ENCODE data around the gene PRKRA. TPM values are rescaled to one million over a fixed set of nuclear protein-coding genes. Genes with fewer than 3 reads are reported as not detected.
"Not testable (repeated sequence)": the region's sequence is repeated elsewhere in the genome, so short reads cannot be mapped to it uniquely, and the experiment has no call there.

PRKRA gene
- total RNA-seq, 2 donors from 2014 or later = 41.4 to 47.1 TPM

GRCh38 chr2:178418426-178418825 lies 32.5 kb downstream of the PRKRA start:
- H3K36me3 ChIP-seq = no peaks in the 10 kb centered on the region
- H3K27ac ChIP-seq = no peak overlapping the region
- TF ChIP-seq CTCF (IDR thresholded peaks at IDR 0.05) = no peak
- no peaks in the 10 kb centered on the region for H3K9me3 ChIP-seq
- no peak for DNase-seq (ENCODE audit: low spot score)
- no peak overlapping the region for H3K4me3 ChIP-seq
- no peaks in the 10 kb centered on the region for H3K27me3 ChIP-seq
- peaks cover 0 to 6% of the 10 kb centered on the region in 2 donors for H3K4me1 ChIP-seq

GRCh38 chr2:178417916-178418315 lies 33.1 kb downstream of the PRKRA start:
- H3K9me3 ChIP-seq = no peaks in the 10 kb centered on the region
- no peak overlapping the region for H3K4me3 ChIP-seq
- no peak for TF ChIP-seq CTCF (IDR thresholded peaks at IDR 0.05)
- DNase-seq (ENCODE audit: low spot score) = no peak
- peaks cover 0 to 6% of the 10 kb centered on the region in 2 donors for H3K4me1 ChIP-seq
- H3K27me3 ChIP-seq = no peaks in the 10 kb centered on the region
- no peaks in the 10 kb centered on the region for H3K36me3 ChIP-seq
- H3K27ac ChIP-seq = no peak overlapping the region

GRCh38 chr2:178415979-178416378 lies 35.0 kb downstream of the PRKRA start:
- Histone ChIP-seq H3K36me3 (no peaks in the 10 kb centered on the region), H3K27ac (no peak overlapping the region), H3K27me3 (no peaks in the 10 kb centered on the region), H3K9me3 (no peaks in the 10 kb centered on the region), H3K4me1 (peaks cover 0 to 6% of the 10 kb centered on the region in 2 donors), H3K4me3 (no peak overlapping the region)
- no peak for TF ChIP-seq CTCF (IDR thresholded peaks at IDR 0.05)
- no peak for DNase-seq (ENCODE audit: low spot score)

GRCh38 chr2:178414266-178415247 lies 36.4 kb downstream of the PRKRA start:
- TF ChIP-seq CTCF (IDR thresholded peaks at IDR 0.05) = peak; percentile 87 to 95
- Histone ChIP-seq H3K9me3 (no peaks in the 10 kb centered on the region), H3K27ac (peak overlapping the region; percentile 90 to 92), H3K27me3 (no peaks in the 10 kb centered on the region), H3K4me1 (peaks cover 0 to 6% of the 10 kb centered on the region in 2 donors), H3K4me3 (peak overlapping the region; percentile 49 to 62), H3K36me3 (no peaks in the 10 kb centered on the region)
- peak; percentile 94 for DNase-seq (ENCODE audit: low spot score)

GRCh38 chr2:178413472-178414265 lies 37.3 kb downstream of the PRKRA start:
- Histone ChIP-seq H3K9me3 (no peaks in the 10 kb centered on the region), H3K27me3 (no peaks in the 10 kb centered on the region), H3K36me3 (no peaks in the 10 kb centered on the region), H3K4me1 (peaks cover 0 to 6% of the 10 kb centered on the region in 2 donors), H3K27ac (peak overlapping the region; percentile 90 to 92), H3K4me3 (peak overlapping the region; percentile 49 to 62)
- DNase-seq (ENCODE audit: low spot score) = peak; percentile 80
- no peak for TF ChIP-seq CTCF (IDR thresholded peaks at IDR 0.05)

- H3K27me3 ChIP-seq = not testable (repeated sequence)
Measured at GRCh38 chr2:178412453-178412852, 38.5 kb downstream of the PRKRA start.

More at GRCh38 chr2:178412453-178412852, 38.5 kb downstream of the PRKRA start:
- H3K9me3 ChIP-seq; H3K36me3 ChIP-seq; H3K4me3 ChIP-seq; H3K27ac ChIP-seq; H3K4me1 ChIP-seq; DNase-seq (ENCODE audit: low spot score): not testable (repeated sequence)
